A673 (cell line): ENCODE data around the gene LSM14A.
A peak's percentile ranks its signal among the peaks of the same experiment; 100 is the strongest.

Source experiments
- CTCF ChIP-seq: fragments of 300-800, 200-600 bp; sonication (generic); conservative IDR thresholded peaks from 2 replicates; pipeline ENCODE4 v1.5.1; 2017; ENCODE audit warnings: low read depth, mild to moderate bottlenecking, antibody characterized with exemption, low read length, moderate library complexity, mixed read lengths
- EZH2 ChIP-seq: fragments of 200-600 bp; sonication (generic); IDR thresholded peaks from 2 replicates; pipeline ENCODE4 v1.6.1; 2017; ENCODE audit warnings: borderline replicate concordance, low read depth, mild to moderate bottlenecking, mixed read lengths, antibody characterized with exemption, low read length; ENCODE audit not compliant: poor library complexity, severe bottlenecking

- TF ChIP-seq CTCF, result peak; percentile 37; the same call in 1 of the 2 replicates
- no peak for TF ChIP-seq EZH2
Observed at GRCh38 chr19:34241513-34242337, 69.4 kb downstream of the LSM14A start.
